ENCODE data around the gene PPP1R3C. TPM values are rescaled to one million over a fixed set of nuclear protein-coding genes. Genes with fewer than 3 reads are reported as not detected.

The PPP1R3C gene
- total RNA-seq = 1 to 10 TPM; 3.5 to 6.8 (median 5.9) TPM

DNA sequence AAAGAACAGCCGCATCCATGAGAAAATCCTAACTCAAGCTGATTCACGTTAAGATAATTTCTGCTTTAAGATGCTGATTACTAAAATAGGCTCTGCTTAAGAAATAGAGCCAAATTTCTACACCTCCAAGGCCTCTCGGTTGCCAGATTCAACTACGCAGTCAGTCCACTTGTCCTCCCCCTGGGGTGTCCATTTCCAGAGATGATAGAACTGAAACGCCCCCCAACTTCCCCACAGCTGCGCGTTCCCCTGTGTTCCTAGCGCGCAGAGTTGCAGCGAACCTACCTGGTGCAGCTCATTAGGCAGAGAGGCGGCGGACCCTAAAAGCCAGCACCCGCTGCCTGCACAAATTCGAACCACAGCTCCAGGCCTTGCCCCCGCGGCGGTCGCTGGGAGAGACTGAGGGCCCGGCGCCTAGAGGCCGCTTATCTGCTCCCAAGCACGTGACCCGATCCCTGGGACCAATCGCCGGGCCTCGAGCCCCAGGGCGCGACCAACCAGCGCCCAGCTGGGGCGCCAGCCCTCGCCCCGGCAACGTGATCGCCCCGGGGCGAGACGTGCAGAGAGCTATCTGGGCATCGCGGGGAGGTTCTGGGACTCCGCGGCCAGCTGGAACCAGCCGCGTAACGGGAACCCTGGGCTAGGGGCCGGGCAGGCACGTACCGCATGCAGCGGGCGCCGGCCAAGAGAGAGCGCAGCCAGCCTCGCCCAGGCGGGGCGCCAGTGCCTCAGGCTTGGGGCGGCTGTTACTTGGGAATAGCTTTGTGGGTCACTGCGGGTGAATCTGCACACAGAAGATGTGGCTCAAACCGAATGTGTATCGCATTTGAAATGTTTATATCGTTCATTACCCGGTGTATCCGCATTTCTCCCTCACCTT lies at the start of gene PPP1R3C:
Gene PPP1R3C, minus strand, starts transcription at position 401 of the 880 bp plus-strand sequence. Its CDS starts 102 bp downstream, at position 299.
- DNase-seq (ENCODE audit: low spot score) = peak; percentile 56
- TF ChIP-seq, protein P1, sequence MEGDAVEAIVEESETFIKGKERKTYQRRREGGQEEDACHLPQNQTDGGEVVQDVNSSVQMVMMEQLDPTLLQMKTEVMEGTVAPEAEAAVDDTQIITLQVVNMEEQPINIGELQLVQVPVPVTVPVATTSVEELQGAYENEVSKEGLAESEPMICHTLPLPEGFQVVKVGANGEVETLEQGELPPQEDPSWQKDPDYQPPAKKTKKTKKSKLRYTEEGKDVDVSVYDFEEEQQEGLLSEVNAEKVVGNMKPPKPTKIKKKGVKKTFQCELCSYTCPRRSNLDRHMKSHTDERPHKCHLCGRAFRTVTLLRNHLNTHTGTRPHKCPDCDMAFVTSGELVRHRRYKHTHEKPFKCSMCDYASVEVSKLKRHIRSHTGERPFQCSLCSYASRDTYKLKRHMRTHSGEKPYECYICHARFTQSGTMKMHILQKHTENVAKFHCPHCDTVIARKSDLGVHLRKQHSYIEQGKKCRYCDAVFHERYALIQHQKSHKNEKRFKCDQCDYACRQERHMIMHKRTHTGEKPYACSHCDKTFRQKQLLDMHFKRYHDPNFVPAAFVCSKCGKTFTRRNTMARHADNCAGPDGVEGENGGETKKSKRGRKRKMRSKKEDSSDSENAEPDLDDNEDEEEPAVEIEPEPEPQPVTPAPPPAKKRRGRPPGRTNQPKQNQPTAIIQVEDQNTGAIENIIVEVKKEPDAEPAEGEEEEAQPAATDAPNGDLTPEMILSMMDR (IDR thresholded peaks at IDR 0.05) = no peak
- peak; percentile 95 for ATAC-seq (ENCODE audit: low FRiP score)

DNA sequence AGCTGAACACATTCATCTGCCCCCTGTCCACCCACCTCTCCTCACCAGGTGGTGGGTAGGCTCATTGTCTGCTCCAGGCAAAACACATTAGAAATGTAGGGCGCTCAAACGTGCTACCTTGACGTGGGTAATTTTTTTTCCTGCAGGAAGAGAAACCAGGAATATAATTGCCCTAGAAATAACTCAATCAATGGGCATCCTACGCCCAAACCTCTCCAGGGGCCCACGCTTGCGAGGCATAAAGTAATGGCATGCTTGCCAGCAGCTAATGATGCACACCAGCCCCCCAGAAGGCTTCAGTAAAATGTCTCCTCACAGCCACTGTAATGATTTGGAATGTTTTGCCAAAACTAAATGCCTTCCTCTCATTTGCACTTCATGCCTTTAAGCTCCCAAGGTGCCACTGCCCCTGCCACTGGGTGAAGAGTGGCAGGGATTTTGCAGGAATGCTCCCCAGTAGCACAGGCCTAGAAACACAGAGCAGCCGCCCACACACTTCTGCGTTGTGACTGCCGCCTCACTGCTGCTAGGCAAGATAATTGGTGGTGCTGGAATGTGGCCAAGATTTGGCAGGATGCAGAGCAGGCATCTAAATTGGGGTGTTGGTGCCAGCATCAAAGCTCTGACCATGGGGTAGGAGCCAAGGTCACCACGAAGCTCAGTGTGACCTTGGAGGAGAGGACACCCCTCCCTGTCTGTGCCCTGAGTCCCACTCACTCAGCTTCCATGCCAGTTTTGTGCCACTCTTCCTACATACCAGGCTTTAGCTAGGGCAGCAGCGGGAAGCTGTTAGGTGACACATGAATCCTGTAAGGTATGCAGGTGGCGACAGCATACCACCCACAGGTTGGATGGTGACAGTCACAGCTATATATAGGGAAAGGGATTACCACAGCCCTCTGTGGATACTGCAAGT lies 48.7 kb upstream of the PPP1R3C start:
- ATAC-seq (ENCODE audit: low FRiP score) (no peak), DNase-seq (ENCODE audit: low spot score) (no peak)
- TF ChIP-seq, protein P1 (IDR thresholded peaks at IDR 0.05) = no peak

DNA sequence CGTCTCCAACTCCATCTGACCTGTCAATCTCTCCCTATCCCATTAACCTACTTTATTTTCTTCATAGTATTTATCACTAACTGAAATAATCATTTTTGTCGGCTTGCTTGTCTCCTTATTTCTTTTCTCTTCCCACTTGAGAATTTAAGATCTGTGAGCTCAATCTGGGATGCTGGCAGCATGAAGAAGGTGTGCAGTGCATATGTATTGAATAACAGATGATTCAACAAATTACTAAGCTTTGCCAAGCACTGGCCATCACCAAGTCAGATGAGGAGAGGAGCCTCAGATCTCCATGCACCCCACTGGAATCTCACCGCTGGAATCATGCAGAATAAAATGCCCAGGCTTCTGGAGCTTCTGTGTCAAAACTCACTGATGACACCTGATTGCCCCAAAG lies 47.6 kb upstream of the PPP1R3C start:
- TF ChIP-seq, protein P1 (IDR thresholded peaks at IDR 0.05) = no peak
- ATAC-seq (ENCODE audit: low FRiP score) (no peak), DNase-seq (ENCODE audit: low spot score) (no peak)

DNA sequence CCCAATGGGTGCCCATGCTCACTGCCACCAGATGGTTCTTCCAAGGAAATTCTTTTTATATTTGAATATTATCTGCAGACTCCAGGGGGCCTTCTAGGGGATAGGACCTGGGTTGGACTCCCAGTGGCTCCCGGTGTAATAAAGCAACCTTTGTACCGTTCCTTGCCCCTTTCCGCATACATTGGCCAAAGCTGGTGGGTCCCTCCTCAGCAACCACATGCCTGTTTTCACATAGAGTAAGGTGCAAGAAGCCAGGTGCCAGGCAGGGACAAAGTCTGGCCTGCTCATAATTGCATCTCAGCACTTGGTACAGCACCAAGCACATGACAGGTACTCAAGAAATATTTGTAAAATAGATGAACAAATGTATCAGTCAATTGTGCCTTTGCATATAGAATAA lies 46.4 kb upstream of the PPP1R3C start:
- DNase-seq (ENCODE audit: low spot score) = no peak
- TF ChIP-seq, protein P1 (IDR thresholded peaks at IDR 0.05) = no peak

DNA sequence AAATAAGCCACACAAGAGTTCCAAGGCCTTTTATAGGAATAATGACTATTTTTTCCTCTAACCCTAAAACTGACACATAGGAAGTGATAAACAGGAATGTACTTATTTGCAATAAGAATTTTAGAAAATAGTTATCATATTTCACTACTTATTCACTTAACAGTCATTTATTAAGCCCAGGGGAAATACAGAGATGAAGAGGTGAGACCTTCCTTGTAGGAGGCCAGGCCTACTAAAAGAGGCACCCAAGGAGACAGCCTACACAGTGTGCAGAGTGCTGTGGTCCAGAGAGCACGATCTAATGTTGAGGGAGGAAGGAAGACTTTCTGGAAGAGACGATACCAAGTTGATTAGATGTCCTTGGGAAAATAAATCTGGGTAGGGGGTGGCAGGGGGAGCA lies 45.0 kb upstream of the PPP1R3C start:
- ATAC-seq (ENCODE audit: low FRiP score) = no peak
- TF ChIP-seq, protein P1 (IDR thresholded peaks at IDR 0.05) = no peak
- no peak for DNase-seq (ENCODE audit: low spot score)

More for the DNA sequence above, 46.4 kb upstream of the PPP1R3C start:
- ATAC-seq (ENCODE audit: low FRiP score) = no peak

DNA sequence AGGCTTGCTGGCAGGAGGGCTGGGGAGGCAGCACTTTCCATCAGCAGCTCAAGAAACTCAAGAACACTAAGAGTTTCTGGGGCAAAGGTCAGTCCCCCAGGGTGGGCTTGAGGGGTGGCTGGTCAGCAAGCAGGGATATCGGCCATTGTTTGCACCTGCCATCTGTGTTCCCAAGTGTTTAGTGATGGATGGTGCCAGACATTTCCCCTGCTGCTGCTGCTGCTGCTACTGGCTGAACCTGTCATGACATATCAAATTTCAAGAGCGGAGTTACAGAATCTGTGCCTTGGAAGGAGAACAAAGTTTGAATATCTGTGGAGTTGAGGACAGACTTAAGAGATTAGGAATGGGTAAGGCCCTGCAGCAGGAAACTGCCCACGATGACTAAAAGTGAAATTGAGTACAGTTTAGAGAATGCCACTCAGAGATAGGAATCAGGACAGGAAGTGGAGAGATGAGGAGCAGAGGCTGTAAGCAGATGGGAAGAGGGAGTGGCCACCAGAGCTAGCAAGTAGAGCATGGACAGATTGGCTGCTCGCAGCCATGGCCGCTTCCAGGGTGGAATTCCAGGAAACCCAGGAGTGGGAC lies 39.2 kb upstream of the PPP1R3C start:
- TF ChIP-seq, protein P1 (IDR thresholded peaks at IDR 0.05) = no peak
- DNase-seq (ENCODE audit: low spot score) = no peak
- no peak for ATAC-seq (ENCODE audit: low FRiP score)

Measured in omental fat pad (tissue), 4 donors.